GM18870 (cell line): ENCODE results near the gene PDIA2.
A peak's percentile ranks its signal among the peaks of the same experiment; 100 is the strongest.
"Not testable (repeated sequence)": the region's sequence is repeated elsewhere in the genome, so short reads cannot be mapped to it uniquely, and the experiment has no call there.

Experiments
- ATAC-seq: cut with Tn5 transposase; IDR thresholded peaks from one replicate; pipeline ENCODE4 v1.9.1; 2021; ENCODE audit warnings: moderate library complexity; ENCODE audit not compliant: unreplicated experiment

Gene PDIA2

GRCh38 chr16:283033-283805 is at the start of gene PDIA2:
PDIA2 (plus strand) TSS chr16:283164; CDS start chr16:283170, 6 bp downstream.
- no peak for ATAC-seq

- peak; percentile 86 for ATAC-seq
Observed at GRCh38 chr16:234468-235305, 48.3 kb upstream of the PDIA2 start, which contains the start of gene FAM234A. FAM234A (plus strand) TSS chr16:234821; CDS start chr16:254414, 19,593 bp downstream.

- no peak for ATAC-seq
Observed at GRCh38 chr16:239948-240277, 43.1 kb upstream of the PDIA2 start.

- no peak for ATAC-seq
Observed at GRCh38 chr16:240559-240958, 42.4 kb upstream of the PDIA2 start.

- ATAC-seq = no peak
Observed at GRCh38 chr16:242281-242680, 40.7 kb upstream of the PDIA2 start.

GRCh38 chr16:243348-243747 is 39.6 kb upstream of the PDIA2 start:
- no peak for ATAC-seq

GRCh38 chr16:245105-245504 is 37.9 kb upstream of the PDIA2 start:
- ATAC-seq = no peak

GRCh38 chr16:247027-247426 is 35.9 kb upstream of the PDIA2 start:
- no peak for ATAC-seq

- no peak for ATAC-seq
Observed at GRCh38 chr16:249431-249830, 33.5 kb upstream of the PDIA2 start.

GRCh38 chr16:252366-253337 is 30.3 kb upstream of the PDIA2 start:
- ATAC-seq = no peak

GRCh38 chr16:253833-254232 is 29.1 kb upstream of the PDIA2 start:
- no peak for ATAC-seq

- ATAC-seq = no peak
Observed at GRCh38 chr16:254461-254860, 28.5 kb upstream of the PDIA2 start.

- ATAC-seq = no peak
Observed at GRCh38 chr16:255183-255582, 27.8 kb upstream of the PDIA2 start.

GRCh38 chr16:258091-258490 is 24.9 kb upstream of the PDIA2 start:
- not testable (repeated sequence) for ATAC-seq

GRCh38 chr16:259226-259625 is 23.7 kb upstream of the PDIA2 start:
- ATAC-seq = no peak

GRCh38 chr16:259814-260253 is 23.1 kb upstream of the PDIA2 start:
- ATAC-seq = no peak

- no peak for ATAC-seq
Observed at GRCh38 chr16:260326-260725, 22.6 kb upstream of the PDIA2 start.

GRCh38 chr16:261031-261691 is 21.8 kb upstream of the PDIA2 start:
- no peak for ATAC-seq

- ATAC-seq = no peak
Observed at GRCh38 chr16:262121-262745, 20.7 kb upstream of the PDIA2 start.

- ATAC-seq = no peak
Observed at GRCh38 chr16:263182-263774, 19.7 kb upstream of the PDIA2 start.
